ENCODE measurements around the gene FBXO41.

- TF ChIP-seq CTCF (IDR thresholded peaks at IDR 0.05; ENCODE audit: low read length) (no peak), EZH2 (optimal IDR thresholded peaks at IDR 0.05; ENCODE audit: low read depth, low read length) (no peak)
These were observed 7.4 kb upstream of the FBXO41 start for GRCh38 chr2:73291461-73292315.

Measured in MM.1S (cell line).